Kidney (tissue), 14 donors: ENCODE measurements around the gene RPS6KL1. TPM values are rescaled to one million over a fixed set of nuclear protein-coding genes. Genes with fewer than 3 reads are reported as not detected.

Experiments
- DNase-seq, 5 donors: peaks; one replicate each; pipeline ENCODE4 v3.0.0-alpha.2; 2013 to 2020
- FAIRE-seq: peaks from 2 replicates; lab custom pipeline; 2012; peaks lifted over from hg19 to GRCh38; lab: Jason Lieb, UNC
- H3K27ac ChIP-seq, 2 donors: one replicate each; pipeline ENCODE4 v1.7.0; 2013; ENCODE audit warnings: low read depth in 2 of 2, low read length in 2 of 2, inconsistent platforms in 1 of 2
- H3K27me3 ChIP-seq: one replicate; pipeline ENCODE4 v1.7.1; 2013; ENCODE audit warnings: low read length, inconsistent platforms; ENCODE audit not compliant: control insufficient read depth, insufficient read depth
- H3K36me3 ChIP-seq, 3 donors: one replicate each; pipeline versions ENCODE4 v1.7.0 to v1.7.1; 2013; ENCODE audit warnings: low read length in 3 of 3, control low read depth in 1 of 3, inconsistent platforms in 1 of 3; ENCODE audit not compliant: insufficient read depth in 3 of 3, control insufficient read depth in 2 of 3
- H3K4me1 ChIP-seq, 3 donors: one replicate each; pipeline versions ENCODE4 v1.7.0 to v1.7.1; 2013; ENCODE audit warnings: low read length in 3 of 3, inconsistent platforms in 1 of 3, low read depth in 1 of 3; ENCODE audit not compliant: control insufficient read depth in 2 of 3, insufficient read depth in 2 of 3
- H3K4me3 ChIP-seq, 3 donors: one replicate each; pipeline versions ENCODE4 v1.7.0 to v1.8.1; 2013; ENCODE audit warnings: low read length in 3 of 3, control low read depth in 1 of 3, inconsistent platforms in 1 of 3
- H3K9ac ChIP-seq, 3 donors: one replicate each; pipeline versions ENCODE4 v1.7.0 to v1.7.1; 2013; ENCODE audit warnings: low read length in 3 of 3, control low read depth in 1 of 3, inconsistent platforms in 1 of 3
- H3K9me3 ChIP-seq, 3 donors: one replicate each; pipeline versions ENCODE4 v1.7.0 to v1.7.1; 2013; ENCODE audit warnings: low read length in 3 of 3, control low read depth in 1 of 3, inconsistent platforms in 1 of 3; ENCODE audit not compliant: control insufficient read depth in 2 of 3, insufficient read depth in 1 of 3
- intact Hi-C: fragments of 100-400 bp; cut with DNase I; formaldehyde crosslinking; loops from one replicate; pipeline ENCODE4 v1.11.1; 2022
- polyA plus RNA-seq: library from polyadenylated mRNA; stranded (reverse); fragments of 350-450 nt; fragmentation: Illumina TruSeq; extraction: RNeasy Lipid Tissue Mini Kit (QIAGEN cat#74804); gene quantifications from one replicate; pipeline ENCODE4 v1.2.3, GENCODE V29; 2014; ENCODE audit warnings: low read depth, low replicate concordance; ENCODE audit not compliant: insufficient read depth
- total RNA-seq: library from RNA; stranded (reverse); fragmentation: NEBNext Ultra II Directional; extraction: Animal tissue kit (Norgen Biotek cat#: 25700); gene quantifications from one replicate; pipeline ENCODE4 v1.2.1, GENCODE V29; 2021
- TF ChIP-seq, protein P1 (sequence below): IDR thresholded peaks from 3 replicates; pipeline ENCODE4 v1.5.1; 2012; ENCODE audit warnings: mild to moderate bottlenecking, moderate library complexity, borderline replicate concordance; ENCODE audit not compliant: insufficient read depth; ENCODE audit errors: extremely low read depth
- donor health status: control.
- donor health status: control.
- donor health status: control.
- donor health status: control.
- donor health status: control.
- donor health status: DM: yes; HTN: yes; CAD: no.
- donor health status: Normal renal cell carcinoma (clear cell type).

RPS6KL1 gene
- total and polyA plus RNA-seq, 2 donors from 2014 or later, result 3.7 to 7.9 TPM

DNA sequence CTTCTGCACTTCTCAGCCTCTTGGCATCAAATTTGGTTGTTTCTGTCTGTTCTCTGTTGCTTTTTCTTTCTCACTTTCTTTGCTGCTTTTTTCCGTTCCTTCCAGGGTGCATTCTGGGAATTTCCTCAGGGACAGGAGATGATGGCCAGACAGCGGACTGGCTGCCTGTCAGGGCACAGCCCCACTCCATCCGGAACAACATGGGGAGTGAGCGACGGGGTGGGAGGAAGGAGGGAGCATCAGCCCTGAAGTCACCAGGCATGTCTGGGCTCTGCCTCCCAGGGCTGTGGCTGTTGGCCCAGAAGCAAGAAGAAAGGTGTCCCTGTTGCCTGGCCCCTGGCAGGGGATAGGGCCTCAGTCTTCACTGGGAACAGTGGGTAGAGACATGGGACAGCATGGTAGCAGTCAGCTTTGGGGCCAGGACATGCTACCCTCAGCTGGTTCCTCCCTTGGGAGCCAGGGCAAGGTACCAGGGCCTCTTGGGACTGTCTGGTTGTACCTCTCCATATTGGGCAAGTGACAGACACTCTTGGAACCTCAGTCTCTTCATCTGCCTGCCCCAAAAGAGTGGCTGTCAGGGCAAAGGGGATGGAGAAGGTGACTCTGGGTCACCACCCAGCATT is 23.7 kb upstream of the RPS6KL1 start:
- Histone ChIP-seq H3K4me1 (peaks cover 0 to 15% (median 0%) of the 10 kb centered on the region in 3 donors), H3K4me3 (no peak overlapping the region), H3K36me3 (no peaks in the 10 kb centered on the region), H3K9me3 (no peaks in the 10 kb centered on the region), H3K27me3 (no peaks in the 10 kb centered on the region), H3K9ac (no peak overlapping the region), H3K27ac (no peak overlapping the region)
- no peak for FAIRE-seq
- DNase-seq, result no peak
- intact Hi-C loops, result loop anchor here (10.0 kb wide), 1 partner anchor 138 kb away; no protein-coding TSS in a partner anchor
- TF ChIP-seq, protein P1, sequence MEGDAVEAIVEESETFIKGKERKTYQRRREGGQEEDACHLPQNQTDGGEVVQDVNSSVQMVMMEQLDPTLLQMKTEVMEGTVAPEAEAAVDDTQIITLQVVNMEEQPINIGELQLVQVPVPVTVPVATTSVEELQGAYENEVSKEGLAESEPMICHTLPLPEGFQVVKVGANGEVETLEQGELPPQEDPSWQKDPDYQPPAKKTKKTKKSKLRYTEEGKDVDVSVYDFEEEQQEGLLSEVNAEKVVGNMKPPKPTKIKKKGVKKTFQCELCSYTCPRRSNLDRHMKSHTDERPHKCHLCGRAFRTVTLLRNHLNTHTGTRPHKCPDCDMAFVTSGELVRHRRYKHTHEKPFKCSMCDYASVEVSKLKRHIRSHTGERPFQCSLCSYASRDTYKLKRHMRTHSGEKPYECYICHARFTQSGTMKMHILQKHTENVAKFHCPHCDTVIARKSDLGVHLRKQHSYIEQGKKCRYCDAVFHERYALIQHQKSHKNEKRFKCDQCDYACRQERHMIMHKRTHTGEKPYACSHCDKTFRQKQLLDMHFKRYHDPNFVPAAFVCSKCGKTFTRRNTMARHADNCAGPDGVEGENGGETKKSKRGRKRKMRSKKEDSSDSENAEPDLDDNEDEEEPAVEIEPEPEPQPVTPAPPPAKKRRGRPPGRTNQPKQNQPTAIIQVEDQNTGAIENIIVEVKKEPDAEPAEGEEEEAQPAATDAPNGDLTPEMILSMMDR, result no peak

DNA sequence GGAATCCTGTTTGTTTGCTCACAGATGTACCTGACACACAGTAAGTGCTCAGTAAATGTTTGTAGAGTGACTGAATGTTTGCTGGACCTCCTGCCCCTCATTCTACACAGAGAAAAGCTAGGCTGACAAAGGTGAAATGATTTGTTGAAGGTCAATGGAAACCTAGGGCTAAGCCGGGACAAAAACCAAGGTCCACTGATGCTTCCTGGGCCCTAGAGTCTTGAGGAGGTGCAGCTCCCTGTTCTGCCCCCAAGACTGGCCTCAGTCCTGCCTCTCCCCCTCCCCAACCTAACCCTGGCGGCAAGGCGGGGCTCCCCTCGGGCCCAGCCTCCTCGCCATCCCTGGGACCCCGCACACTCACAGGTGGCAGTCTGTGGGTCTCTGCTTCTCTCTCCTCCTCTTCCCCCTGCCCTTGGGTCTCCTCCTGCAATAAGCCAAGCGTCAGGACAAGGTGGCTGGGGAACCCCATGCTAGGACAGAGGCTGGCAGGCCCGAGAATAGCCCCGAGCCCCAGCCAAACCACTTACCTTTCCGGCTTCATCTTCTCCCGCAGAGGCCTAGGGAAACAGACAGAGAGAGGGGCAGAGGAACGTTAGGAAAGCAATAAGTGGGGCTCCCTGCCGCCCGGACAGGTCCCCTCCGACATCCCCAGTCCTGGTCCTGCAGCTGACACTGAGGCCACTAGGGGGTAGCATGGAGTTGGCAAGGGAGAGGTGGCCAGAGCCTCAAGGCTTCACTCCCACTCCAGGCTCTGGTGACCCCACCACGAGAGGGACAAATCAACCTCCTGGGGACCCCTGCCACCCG is 23.0 kb upstream of the RPS6KL1 start:
- peak in 4 of 5 donors; percentile 84 to 91 (median 86) for DNase-seq
- TF ChIP-seq, protein P1, result peak; percentile 96
- H3K4me1 ChIP-seq, result peaks cover 0 to 18% (median 0%) of the 10 kb centered on the region in 3 donors
- no peak overlapping the region for H3K4me3 ChIP-seq
- no peaks in the 10 kb centered on the region for H3K36me3 ChIP-seq
- H3K27me3 ChIP-seq, result no peaks in the 10 kb centered on the region
- H3K27ac ChIP-seq, result no peak overlapping the region
- no peak for FAIRE-seq
- intact Hi-C loops, result loop anchor here (10.0 kb wide), 1 partner anchor 139 kb away; no protein-coding TSS in a partner anchor
- no peaks in the 10 kb centered on the region for H3K9me3 ChIP-seq
- H3K9ac ChIP-seq, result no peak overlapping the region

- no peaks in the 10 kb centered on the region for H3K36me3 ChIP-seq
- no peak for FAIRE-seq
- no peaks in the 10 kb centered on the region for H3K9me3 ChIP-seq
- intact Hi-C loops, result loop anchor here (10.0 kb wide), 1 partner anchor 139 kb away; no protein-coding TSS in a partner anchor
- TF ChIP-seq, protein P1, result peak; percentile 20
- peaks cover 0 to 19% (median 0%) of the 10 kb centered on the region in 3 donors for H3K4me1 ChIP-seq
- H3K27me3 ChIP-seq, result no peaks in the 10 kb centered on the region
- no peak for DNase-seq
- no peak overlapping the region for H3K4me3 ChIP-seq
- H3K9ac ChIP-seq, result no peak overlapping the region
- no peak overlapping the region for H3K27ac ChIP-seq
Observed at GRCh38 chr14:74945261-74945851, 22.3 kb upstream of the RPS6KL1 start.
